MM.1S (cell line): ENCODE measurements around the gene APCDD1L.

Experiments used
- DNase-seq: peaks from one replicate; pipeline ENCODE4 v3.0.0-alpha.2; 2015
- H2AFZ ChIP-seq: fragments of 300-600 bp; sonication (generic); 2 replicates; pipeline ENCODE4 v1.6.0; 2016; ENCODE audit warnings: antibody characterized with exemption, low read length
- H3F3A ChIP-seq: fragments of 300-600 bp; sonication (generic); 2 replicates; pipeline ENCODE4 v1.6.1; 2016; ENCODE audit warnings: mild to moderate bottlenecking, antibody characterized with exemption, low read length, moderate library complexity, mixed read lengths; ENCODE audit not compliant: insufficient read depth
- H3K27ac ChIP-seq: fragments of 300-600 bp; sonication (generic); 2 replicates; pipeline ENCODE4 v1.5.1; 2016; ENCODE audit warnings: mild to moderate bottlenecking, low read length
- H3K27me3 ChIP-seq: fragments of 300-600 bp; sonication (generic); replicated peaks from 2 replicates; pipeline ENCODE4 v1.6.0; 2016; ENCODE audit warnings: low read length; ENCODE audit not compliant: insufficient read depth
- H3K36me3 ChIP-seq: fragments of 300-600 bp; sonication (generic); replicated peaks from 2 replicates; pipeline ENCODE4 v1.6.1; 2016; ENCODE audit warnings: mild to moderate bottlenecking, low read length, mixed read lengths; ENCODE audit not compliant: insufficient read depth
- H3K4me1 ChIP-seq: fragments of 300-600 bp; sonication (generic); 2 replicates; pipeline ENCODE4 v1.6.1; 2016; ENCODE audit warnings: low read length, mixed read lengths
- H3K4me2 ChIP-seq: fragments of 300-600 bp; sonication (generic); 2 replicates; pipeline ENCODE4 v1.6.0; 2016; ENCODE audit warnings: low read depth, low read length
- H3K4me3 ChIP-seq: fragments of 300-600 bp; sonication (generic); 2 replicates; pipeline ENCODE4 v1.5.1; 2016; ENCODE audit warnings: low read length, mixed read lengths
- H3K79me2 ChIP-seq: fragments of 300-600 bp; sonication (generic); 2 replicates; pipeline ENCODE4 v1.6.1; 2016; ENCODE audit warnings: mixed run types, low read length, mixed read lengths
- H3K9ac ChIP-seq: fragments of 300-600 bp; sonication (generic); 2 replicates; pipeline ENCODE4 v1.6.1; 2016; ENCODE audit warnings: low read length, mixed read lengths
- H3K9me2 ChIP-seq: fragments of 300-600 bp; sonication (generic); replicated peaks from 2 replicates; pipeline ENCODE4 v1.6.1; 2016; ENCODE audit warnings: mild to moderate bottlenecking, low read length, mixed read lengths; ENCODE audit not compliant: insufficient read depth
- H3K9me3 ChIP-seq: fragments of 300-600 bp; sonication (generic); replicated peaks from 2 replicates; pipeline ENCODE4 v1.6.1; 2016; ENCODE audit warnings: mild to moderate bottlenecking, low read length, mixed read lengths; ENCODE audit not compliant: insufficient read depth
- H4K20me1 ChIP-seq: fragments of 300-600 bp; sonication (generic); 2 replicates; pipeline ENCODE4 v1.6.1; 2016; ENCODE audit warnings: mild to moderate bottlenecking, low read length, moderate library complexity, mixed read lengths; ENCODE audit not compliant: insufficient read depth
- EZH2 ChIP-seq: fragments of 300-600 bp; sonication (generic); optimal IDR thresholded peaks from 2 replicates; pipeline ENCODE3; 2017; ENCODE audit warnings: low read depth, mild to moderate bottlenecking, antibody characterized with exemption, low read length, mixed read lengths
- EZH2phosphoT487 ChIP-seq: fragments of 300-600 bp; sonication (generic); IDR thresholded peaks from 2 replicates; pipeline ENCODE4 v1.6.1; 2018; ENCODE audit warnings: antibody characterized with exemption, low read length
- TF ChIP-seq, protein P1 (sequence below): fragments of 300-600 bp; sonication (generic); IDR thresholded peaks from 2 replicates; pipeline ENCODE4 v1.5.1; 2016; ENCODE audit warnings: antibody characterized with exemption, low read length, mixed read lengths

Gene APCDD1L

DNA sequence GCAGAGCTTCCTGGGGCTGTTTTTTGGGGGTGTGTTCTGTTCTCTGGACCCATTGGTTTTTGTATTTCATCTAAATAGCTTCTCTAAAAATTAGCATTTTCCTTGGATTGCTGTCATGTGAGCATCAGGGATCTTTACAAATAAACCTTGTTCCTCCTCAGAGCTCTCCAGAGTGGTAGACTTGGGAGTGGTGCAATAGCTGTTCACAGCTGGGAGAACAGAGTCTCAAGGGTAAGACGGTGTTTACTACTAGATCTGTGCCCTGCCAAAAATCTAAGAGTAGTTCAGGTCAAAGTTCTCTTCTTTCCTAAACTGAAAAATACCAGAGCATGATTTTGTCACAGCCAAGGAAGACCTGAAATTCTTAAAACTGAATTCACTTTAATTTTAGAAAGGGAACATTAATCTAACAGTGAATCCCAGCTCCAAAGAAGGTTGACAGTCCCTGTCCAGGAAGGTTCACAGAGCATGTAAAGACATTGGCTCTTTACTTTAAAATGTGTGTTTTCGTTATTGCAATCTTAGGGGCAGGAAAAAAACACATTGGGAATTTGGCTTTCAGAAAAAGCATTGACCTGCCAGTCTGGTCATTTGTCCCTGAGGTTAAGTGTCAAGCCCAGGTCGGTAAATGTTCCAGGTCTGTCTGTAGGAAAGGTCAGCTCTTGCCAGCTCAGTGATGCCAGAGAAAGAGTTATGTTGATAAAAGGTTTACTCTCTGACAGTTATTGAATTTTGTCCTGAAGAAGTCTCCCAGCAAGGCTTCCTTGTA lies 82.8 kb downstream of the APCDD1L start:
- Histone ChIP-seq H3K9me3 (no peaks in the 10 kb centered on the region), H3K9ac (no peak overlapping the region), H2AFZ (no peak overlapping the region), H4K20me1 (peaks cover 5% of the 10 kb centered on the region; the same call in 1 of the 2 replicates), H3K9me2 (no peaks in the 10 kb centered on the region), H3K27me3 (no peaks in the 10 kb centered on the region), H3F3A (no peaks in the 10 kb centered on the region), H3K4me3 (no peak overlapping the region), H3K36me3 (0 out of 2 replicates have a peak, but pooled peaks cover 4% of the 10 kb centered on the region), H3K79me2 (peaks cover 84% of the 10 kb centered on the region), H3K4me1 (peaks cover 12% of the 10 kb centered on the region), H3K27ac (peak overlapping the region; percentile 28; the same call in 1 of the 2 replicates), H3K4me2 (no peak overlapping the region)
- no peak for TF ChIP-seq EZH2
- no peak for TF ChIP-seq EZH2phosphoT487
- TF ChIP-seq, protein P1, sequence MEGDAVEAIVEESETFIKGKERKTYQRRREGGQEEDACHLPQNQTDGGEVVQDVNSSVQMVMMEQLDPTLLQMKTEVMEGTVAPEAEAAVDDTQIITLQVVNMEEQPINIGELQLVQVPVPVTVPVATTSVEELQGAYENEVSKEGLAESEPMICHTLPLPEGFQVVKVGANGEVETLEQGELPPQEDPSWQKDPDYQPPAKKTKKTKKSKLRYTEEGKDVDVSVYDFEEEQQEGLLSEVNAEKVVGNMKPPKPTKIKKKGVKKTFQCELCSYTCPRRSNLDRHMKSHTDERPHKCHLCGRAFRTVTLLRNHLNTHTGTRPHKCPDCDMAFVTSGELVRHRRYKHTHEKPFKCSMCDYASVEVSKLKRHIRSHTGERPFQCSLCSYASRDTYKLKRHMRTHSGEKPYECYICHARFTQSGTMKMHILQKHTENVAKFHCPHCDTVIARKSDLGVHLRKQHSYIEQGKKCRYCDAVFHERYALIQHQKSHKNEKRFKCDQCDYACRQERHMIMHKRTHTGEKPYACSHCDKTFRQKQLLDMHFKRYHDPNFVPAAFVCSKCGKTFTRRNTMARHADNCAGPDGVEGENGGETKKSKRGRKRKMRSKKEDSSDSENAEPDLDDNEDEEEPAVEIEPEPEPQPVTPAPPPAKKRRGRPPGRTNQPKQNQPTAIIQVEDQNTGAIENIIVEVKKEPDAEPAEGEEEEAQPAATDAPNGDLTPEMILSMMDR, result no peak
- DNase-seq, result no peak

DNA sequence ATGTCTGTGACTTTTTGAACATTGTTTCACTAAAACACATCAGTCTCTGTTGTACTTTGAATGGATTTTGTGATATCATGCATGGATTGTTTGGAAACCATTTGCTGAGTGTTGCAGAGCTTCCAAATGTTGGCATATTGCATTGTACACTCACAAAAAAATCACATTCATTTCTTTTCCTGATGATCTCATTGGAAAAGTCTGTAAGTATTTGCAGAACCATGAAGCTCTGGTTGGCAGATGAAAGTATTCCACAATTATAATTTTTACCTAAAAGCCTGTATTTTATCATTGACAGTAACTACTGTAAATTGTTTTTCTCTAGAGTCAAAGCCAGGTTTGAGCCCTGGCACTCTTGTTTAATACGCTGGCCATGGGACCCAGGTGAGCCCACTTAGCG lies 84.1 kb downstream of the APCDD1L start:
- no peak overlapping the region for H3K4me3 ChIP-seq
- H3F3A ChIP-seq, result no peaks in the 10 kb centered on the region
- no peaks in the 10 kb centered on the region for H3K27me3 ChIP-seq
- no peaks in the 10 kb centered on the region for H3K9me2 ChIP-seq
- H3K4me1 ChIP-seq, result peaks cover 12% of the 10 kb centered on the region
- 0 out of 2 replicates have a peak, but pooled peaks cover 4% of the 10 kb centered on the region for H3K36me3 ChIP-seq
- no peak overlapping the region for H2AFZ ChIP-seq
- H3K27ac ChIP-seq, result no peak overlapping the region
- peaks cover 91% of the 10 kb centered on the region for H3K79me2 ChIP-seq
- H3K9ac ChIP-seq, result no peak overlapping the region
- H4K20me1 ChIP-seq, result peaks cover 5% of the 10 kb centered on the region; the same call in 1 of the 2 replicates
- no peak for DNase-seq
- no peaks in the 10 kb centered on the region for H3K9me3 ChIP-seq
- no peak overlapping the region for H3K4me2 ChIP-seq
- no peak for TF ChIP-seq EZH2phosphoT487
- TF ChIP-seq EZH2, result no peak
- TF ChIP-seq, protein P1, result no peak

DNA sequence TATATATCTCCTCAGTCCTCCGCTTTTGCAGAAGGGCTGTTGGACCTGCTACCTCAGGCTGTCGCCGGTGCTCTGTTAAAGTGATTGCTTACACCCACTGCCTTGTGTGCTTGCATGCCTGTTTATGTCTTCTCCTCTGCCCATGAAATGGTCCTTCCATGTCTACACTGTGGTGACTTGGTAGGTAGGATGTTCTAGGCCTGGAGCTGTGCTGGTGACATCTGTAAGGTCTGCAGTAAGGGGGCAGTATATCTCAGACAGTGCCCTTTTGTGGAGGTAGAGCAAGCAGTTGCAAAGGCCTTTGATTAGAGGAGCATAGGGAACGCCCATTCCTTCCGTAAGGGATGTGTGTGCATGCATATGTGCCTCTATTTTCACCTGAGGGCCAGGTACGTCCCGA lies 85.9 kb downstream of the APCDD1L start:
- peaks cover 88% of the 10 kb centered on the region for H3K79me2 ChIP-seq
- peaks cover 5% of the 10 kb centered on the region; the same call in 1 of the 2 replicates for H4K20me1 ChIP-seq
- H3K4me3 ChIP-seq, result no peak overlapping the region

More for the DNA sequence above, 85.9 kb downstream of the APCDD1L start:
- Histone ChIP-seq H3K4me1 (peaks cover 12% of the 10 kb centered on the region), H3K27ac (no peak overlapping the region), H3K36me3 (peaks cover 4% of the 10 kb centered on the region; the same call in 1 of the 2 replicates), H3K4me2 (no peak overlapping the region), H3F3A (no peaks in the 10 kb centered on the region), H2AFZ (no peak overlapping the region), H3K27me3 (no peaks in the 10 kb centered on the region), H3K9me3 (no peaks in the 10 kb centered on the region), H3K9ac (no peak overlapping the region), H3K9me2 (no peaks in the 10 kb centered on the region)
- TF ChIP-seq, protein P1, result no peak
- TF ChIP-seq EZH2, result no peak
- TF ChIP-seq EZH2phosphoT487, result no peak
- DNase-seq, result no peak
